Osteoblast (primary cell): ENCODE measurements around the gene ABLIM2. TPM values are rescaled to one million over a fixed set of nuclear protein-coding genes. Genes with fewer than 3 reads are reported as not detected.
"Not testable (repeated sequence)": the region's sequence is repeated elsewhere in the genome, so short reads cannot be mapped to it uniquely, and the experiment has no call there.

Experiments used
- DNase-seq: peaks from one replicate; pipeline ENCODE4 v3.0.0; 2011; ENCODE audit warnings: low spot score, mixed read lengths; ENCODE audit not compliant: insufficient read length; ENCODE audit errors: missing footprints
- H2AFZ ChIP-seq: 2 replicates; pipeline ENCODE4 v1.6.0; 2011; ENCODE audit warnings: mild to moderate bottlenecking, low read length
- H3K27ac ChIP-seq: 2 replicates; pipeline ENCODE4 v1.5.1; 2011; ENCODE audit warnings: mild to moderate bottlenecking, low read depth, low read length, moderate library complexity
- H3K27me3 ChIP-seq: 2 replicates; pipeline ENCODE4 v1.6.0; 2012; ENCODE audit warnings: mild to moderate bottlenecking, control low read depth, inconsistent platforms, low read length, moderate library complexity; ENCODE audit not compliant: insufficient read depth
- H3K36me3 ChIP-seq: 2 replicates; pipeline ENCODE4 v1.5.1; 2011; ENCODE audit warnings: mild to moderate bottlenecking, low read length, control low read depth, moderate library complexity; ENCODE audit not compliant: insufficient read depth
- H3K4me1 ChIP-seq: 2 replicates; pipeline ENCODE4 v1.5.1; 2011; ENCODE audit warnings: mild to moderate bottlenecking, low read length, control low read depth, moderate library complexity; ENCODE audit not compliant: insufficient read depth
- H3K4me2 ChIP-seq: 2 replicates; pipeline ENCODE4 v1.6.0; 2011; ENCODE audit warnings: mild to moderate bottlenecking, low read length; ENCODE audit not compliant: insufficient read depth
- H3K4me3 ChIP-seq: fragments of 200-600 bp; sonication (generic); 3 replicates; pipeline ENCODE4 v1.5.1; 2012; ENCODE audit warnings: mild to moderate bottlenecking, low read length, inconsistent platforms; ENCODE audit not compliant: insufficient read depth
- H3K79me2 ChIP-seq: 2 replicates; pipeline ENCODE4 v1.6.0; 2012; ENCODE audit warnings: mild to moderate bottlenecking, low read length, control low read depth, inconsistent platforms; ENCODE audit not compliant: insufficient read depth
- H3K9me3 ChIP-seq: 2 replicates; pipeline ENCODE4 v1.5.1; 2011; ENCODE audit warnings: low read depth, low read length, control low read depth
- H4K20me1 ChIP-seq: 2 replicates; pipeline ENCODE4 v1.6.0; 2012; ENCODE audit warnings: mild to moderate bottlenecking, low read length, control low read depth; ENCODE audit not compliant: insufficient read depth
- CTCF ChIP-seq: IDR thresholded peaks from 2 replicates; pipeline ENCODE4 v1.5.1; 2011; ENCODE audit warnings: mild to moderate bottlenecking, low read depth, low read length, moderate library complexity; ENCODE audit errors: extremely low read depth
- total RNA-seq: library from RNA; depleted of rRNA; stranded (reverse); fragments of >200 nt; gene quantifications from 2 replicates; pipeline ENCODE4 v1.2.3, GENCODE V29; 2012

ABLIM2 gene
- total RNA-seq, 1 donor, result 0.36 TPM

- no peaks in the 10 kb centered on the region for H3K36me3 ChIP-seq
- H3K4me3 ChIP-seq, result no peak overlapping the region
- H3K79me2 ChIP-seq, result no peaks in the 10 kb centered on the region
- no peaks in the 10 kb centered on the region for H4K20me1 ChIP-seq
- peaks cover 3% of the 10 kb centered on the region for H3K4me1 ChIP-seq
- no peak for TF ChIP-seq CTCF
- H2AFZ ChIP-seq, result no peak overlapping the region
- DNase-seq, result no peak
- H3K27me3 ChIP-seq, result no peaks in the 10 kb centered on the region
- H3K27ac ChIP-seq, result no peak overlapping the region
- no peaks in the 10 kb centered on the region for H3K9me3 ChIP-seq
- no peak overlapping the region for H3K4me2 ChIP-seq
These were observed 210.7 kb downstream of the ABLIM2 start for GRCh38 chr4:7947927-7948326.

GRCh38 chr4:7945709-7946380 lies 212.8 kb downstream of the ABLIM2 start:
- Histone ChIP-seq H3K9me3 (no peaks in the 10 kb centered on the region), H4K20me1 (no peaks in the 10 kb centered on the region), H3K4me1 (peaks cover 8% of the 10 kb centered on the region), H3K4me3 (no peak overlapping the region), H3K36me3 (no peaks in the 10 kb centered on the region), H3K4me2 (no peak overlapping the region), H3K27me3 (no peaks in the 10 kb centered on the region), H3K27ac (no peak overlapping the region), H3K79me2 (no peaks in the 10 kb centered on the region), H2AFZ (no peak overlapping the region)
- no peak for DNase-seq
- no peak for TF ChIP-seq CTCF

GRCh38 chr4:7944599-7945220 lies 213.9 kb downstream of the ABLIM2 start:
- Histone ChIP-seq H3K79me2 (peaks cover 3% of the 10 kb centered on the region), H2AFZ (no peak overlapping the region), H3K27ac (no peak overlapping the region), H3K9me3 (no peaks in the 10 kb centered on the region), H3K4me3 (no peak overlapping the region), H3K36me3 (no peaks in the 10 kb centered on the region), H3K4me1 (peaks cover 16% of the 10 kb centered on the region), H3K27me3 (no peaks in the 10 kb centered on the region), H3K4me2 (no peak overlapping the region), H4K20me1 (no peaks in the 10 kb centered on the region)
- no peak for DNase-seq
- TF ChIP-seq CTCF, result no peak

- DNase-seq, H3K36me3 ChIP-seq, H3K4me2 ChIP-seq, H2AFZ ChIP-seq, H3K9me3 ChIP-seq, H3K27ac ChIP-seq, H4K20me1 ChIP-seq, H3K4me3 ChIP-seq, H3K27me3 ChIP-seq: not testable (repeated sequence)
- Histone ChIP-seq H3K4me1 (peaks cover 14% of the 10 kb centered on the region), H3K79me2 (peaks cover 12% of the 10 kb centered on the region)
These were observed 214.9 kb downstream of the ABLIM2 start for GRCh38 chr4:7943688-7944087.
